DMS153 treated with DMSO at 0.1 percent for 48 hours (cell line): Measurements from ENCODE around the gene BICDL1.
A peak's percentile ranks its signal among the peaks of the same experiment; 100 is the strongest.
"Not testable (repeated sequence)": the region's sequence is repeated elsewhere in the genome, so short reads cannot be mapped to it uniquely, and the experiment has no call there.

Experiments
- DNase-seq: peaks from one replicate; lab custom pipeline; 2025; ENCODE audit not compliant: unreplicated experiment; lab: John Stamatoyannopoulos, UW

BICDL1 gene

GRCh38 chr12:119988472-119989360 is at the start of gene BICDL1:
TSS of gene BICDL1 (plus strand) at chr12:119989236. CDS start at chr12:119989869, 633 bp downstream.
- peak; percentile 96 for DNase-seq

GRCh38 chr12:119940897-119941296 is 48.1 kb upstream of the BICDL1 start:
- DNase-seq, result no peak

- DNase-seq, result no peak
Observed at GRCh38 chr12:119942386-119942785, 46.6 kb upstream of the BICDL1 start.

- DNase-seq, result no peak
Observed at GRCh38 chr12:119946213-119946612, 42.8 kb upstream of the BICDL1 start.

GRCh38 chr12:119949145-119949544 is 39.9 kb upstream of the BICDL1 start:
- DNase-seq, result peak; percentile 24

GRCh38 chr12:119949594-119949993 is 39.4 kb upstream of the BICDL1 start:
- no peak for DNase-seq

GRCh38 chr12:119956047-119956446 is 33.0 kb upstream of the BICDL1 start:
- DNase-seq, result no peak

- no peak for DNase-seq
Observed at GRCh38 chr12:119957135-119957534, 31.9 kb upstream of the BICDL1 start.

GRCh38 chr12:119959435-119959834 is 29.6 kb upstream of the BICDL1 start:
- DNase-seq, result no peak

GRCh38 chr12:119964123-119964522 is 24.9 kb upstream of the BICDL1 start:
- no peak for DNase-seq

- DNase-seq, result no peak
Observed at GRCh38 chr12:119964929-119965328, 24.1 kb upstream of the BICDL1 start.

- no peak for DNase-seq
Observed at GRCh38 chr12:119980242-119980641, 8.8 kb upstream of the BICDL1 start.

GRCh38 chr12:119980702-119981101 is 8.3 kb upstream of the BICDL1 start:
- not testable (repeated sequence) for DNase-seq

- no peak for DNase-seq
Observed at GRCh38 chr12:119989361-119989730, 310 bp downstream of the BICDL1 start.

GRCh38 chr12:119989731-119990381 is 820 bp downstream of the BICDL1 start:
- DNase-seq, result no peak

- no peak for DNase-seq
Observed at GRCh38 chr12:119990382-119990874, 1.4 kb downstream of the BICDL1 start.

GRCh38 chr12:119992129-119992705 is 3.2 kb downstream of the BICDL1 start:
- no peak for DNase-seq

GRCh38 chr12:119994892-119995658 is 6.0 kb downstream of the BICDL1 start:
- DNase-seq, result no peak

GRCh38 chr12:119996417-119996816 is 7.4 kb downstream of the BICDL1 start:
- no peak for DNase-seq

- DNase-seq, result no peak
Observed at GRCh38 chr12:119998471-119999245, 9.6 kb downstream of the BICDL1 start.
